Measurements from ENCODE around the gene IMPACT.

IMPACT gene

GRCh38 chr18:24446453-24446852 is 20.0 kb downstream of the IMPACT start:
- Histone ChIP-seq H3K4me3 (replicated peaks; ENCODE audit: low read depth, low read length) (no peak overlapping the region), H3K36me3 (ENCODE audit: control insufficient read depth, insufficient read depth, low read length) (no peaks in the 10 kb centered on the region), H3K27me3 (replicated peaks; ENCODE audit: control insufficient read depth, insufficient read depth, low read length) (no peaks in the 10 kb centered on the region)
- no peak for TF ChIP-seq CTCF (IDR thresholded peaks at IDR 0.05; ENCODE audit: insufficient read depth, low read length, poor library complexity, severe bottlenecking)
- peak; percentile 30 for DNase-seq (ENCODE audit: extremely low read depth, insufficient read length)

- Histone ChIP-seq H3K27me3 (replicated peaks; ENCODE audit: control insufficient read depth, insufficient read depth, low read length) (no peaks in the 10 kb centered on the region), H3K36me3 (ENCODE audit: control insufficient read depth, insufficient read depth, low read length) (no peaks in the 10 kb centered on the region), H3K4me3 (replicated peaks; ENCODE audit: low read depth, low read length) (no peak overlapping the region)
- no peak for DNase-seq (ENCODE audit: extremely low read depth, insufficient read length)
- TF ChIP-seq CTCF (IDR thresholded peaks at IDR 0.05; ENCODE audit: insufficient read depth, low read length, poor library complexity, severe bottlenecking) = no peak
Measured at GRCh38 chr18:24446953-24447538, 20.6 kb downstream of the IMPACT start.

GRCh38 chr18:24447961-24448360 is 21.5 kb downstream of the IMPACT start:
- Histone ChIP-seq H3K27me3 (replicated peaks; ENCODE audit: control insufficient read depth, insufficient read depth, low read length) (no peaks in the 10 kb centered on the region), H3K36me3 (ENCODE audit: control insufficient read depth, insufficient read depth, low read length) (no peaks in the 10 kb centered on the region), H3K4me3 (replicated peaks; ENCODE audit: low read depth, low read length) (no peak overlapping the region)
- DNase-seq (ENCODE audit: extremely low read depth, insufficient read length) = no peak
- no peak for TF ChIP-seq CTCF (IDR thresholded peaks at IDR 0.05; ENCODE audit: insufficient read depth, low read length, poor library complexity, severe bottlenecking)

GRCh38 chr18:24456549-24456948 is 30.1 kb downstream of the IMPACT start:
- no peak for TF ChIP-seq CTCF (IDR thresholded peaks at IDR 0.05; ENCODE audit: insufficient read depth, low read length, poor library complexity, severe bottlenecking)
- peak; percentile 13 for DNase-seq (ENCODE audit: extremely low read depth, insufficient read length)
- Histone ChIP-seq H3K36me3 (ENCODE audit: control insufficient read depth, insufficient read depth, low read length) (no peaks in the 10 kb centered on the region), H3K27me3 (replicated peaks; ENCODE audit: control insufficient read depth, insufficient read depth, low read length) (no peaks in the 10 kb centered on the region), H3K4me3 (replicated peaks; ENCODE audit: low read depth, low read length) (no peak overlapping the region)

- no peaks in the 10 kb centered on the region; the same call in 1 of the 2 replicates for H3K27me3 ChIP-seq (replicated peaks; ENCODE audit: control insufficient read depth, insufficient read depth, low read length)
- H3K4me3 ChIP-seq (replicated peaks; ENCODE audit: low read depth, low read length) = no peak overlapping the region
- no peak for DNase-seq (ENCODE audit: extremely low read depth, insufficient read length)
- no peak for TF ChIP-seq CTCF (IDR thresholded peaks at IDR 0.05; ENCODE audit: insufficient read depth, low read length, poor library complexity, severe bottlenecking)
- H3K36me3 ChIP-seq (ENCODE audit: control insufficient read depth, insufficient read depth, low read length) = no peaks in the 10 kb centered on the region
Measured at GRCh38 chr18:24459772-24460171, 33.3 kb downstream of the IMPACT start.

GRCh38 chr18:24460388-24460787 is 33.9 kb downstream of the IMPACT start, which contains the start of gene HRH4:
TSS of gene HRH4 (plus strand) at chr18:24460637. CDS start at chr18:24460729, 92 bp downstream.
- Histone ChIP-seq H3K36me3 (ENCODE audit: control insufficient read depth, insufficient read depth, low read length) (no peaks in the 10 kb centered on the region), H3K27me3 (replicated peaks; ENCODE audit: control insufficient read depth, insufficient read depth, low read length) (no peaks in the 10 kb centered on the region; the same call in 1 of the 2 replicates), H3K4me3 (replicated peaks; ENCODE audit: low read depth, low read length) (no peak within 1 kb of the TSS)
- no peak for DNase-seq (ENCODE audit: extremely low read depth, insufficient read length)
- TF ChIP-seq CTCF (IDR thresholded peaks at IDR 0.05; ENCODE audit: insufficient read depth, low read length, poor library complexity, severe bottlenecking) = no peak
